Measurements from ENCODE around the gene LUZP2.

Gene LUZP2

GRCh38 chr11:25052844-25053243, 556.0 kb downstream of the LUZP2 start:
- no peak for DNase-seq (ENCODE audit: low read depth)
- no peak for TF ChIP-seq CTCF (IDR thresholded peaks at IDR 0.05; ENCODE audit: insufficient read depth, low read depth, low read length, missing control alignments)
- H3K4me3 ChIP-seq (ENCODE audit: low read length): no peak overlapping the region

- no peak for TF ChIP-seq CTCF (IDR thresholded peaks at IDR 0.05; ENCODE audit: insufficient read depth, low read depth, low read length, missing control alignments)
- DNase-seq (ENCODE audit: low read depth): no peak
- no peak overlapping the region for H3K4me3 ChIP-seq (ENCODE audit: low read length)
Observed at GRCh38 chr11:25057861-25058260, 561.0 kb downstream of the LUZP2 start.

GRCh38 chr11:25065746-25066145, 568.9 kb downstream of the LUZP2 start:
- no peak for TF ChIP-seq CTCF (IDR thresholded peaks at IDR 0.05; ENCODE audit: insufficient read depth, low read depth, low read length, missing control alignments)
- no peak overlapping the region for H3K4me3 ChIP-seq (ENCODE audit: low read length)
- DNase-seq (ENCODE audit: low read depth): peak; percentile 92

GRCh38 chr11:25066706-25067105, 569.9 kb downstream of the LUZP2 start:
- TF ChIP-seq CTCF (IDR thresholded peaks at IDR 0.05; ENCODE audit: insufficient read depth, low read depth, low read length, missing control alignments): no peak
- H3K4me3 ChIP-seq (ENCODE audit: low read length): no peak overlapping the region
- no peak for DNase-seq (ENCODE audit: low read depth)

- H3K4me3 ChIP-seq (ENCODE audit: low read length): no peak overlapping the region
- TF ChIP-seq CTCF (IDR thresholded peaks at IDR 0.05; ENCODE audit: insufficient read depth, low read depth, low read length, missing control alignments): no peak
- DNase-seq (ENCODE audit: low read depth): peak; percentile 92
Observed at GRCh38 chr11:25068451-25068850, 571.6 kb downstream of the LUZP2 start.

- no peak for TF ChIP-seq CTCF (IDR thresholded peaks at IDR 0.05; ENCODE audit: insufficient read depth, low read depth, low read length, missing control alignments)
- no peak overlapping the region for H3K4me3 ChIP-seq (ENCODE audit: low read length)
- DNase-seq (ENCODE audit: low read depth): no peak
Observed at GRCh38 chr11:25094085-25094802, 597.4 kb downstream of the LUZP2 start.

- H3K4me3 ChIP-seq (ENCODE audit: low read length): no peak overlapping the region
- TF ChIP-seq CTCF (IDR thresholded peaks at IDR 0.05; ENCODE audit: insufficient read depth, low read depth, low read length, missing control alignments): no peak
- no peak for DNase-seq (ENCODE audit: low read depth)
Observed at GRCh38 chr11:25119416-25119815, 622.6 kb downstream of the LUZP2 start.
